Esophagus (tissue), 2 donors: Measurements from ENCODE around the gene TTC33. TPM values are rescaled to one million over a fixed set of nuclear protein-coding genes. Genes with fewer than 3 reads are reported as not detected.

Source experiments
- H3K27ac ChIP-seq, 2 donors: one replicate each; pipeline ENCODE4 v1.5.1; 2013; ENCODE audit warnings: low read depth in 2 of 2, mild to moderate bottlenecking in 2 of 2, inconsistent platforms in 1 of 2, low read length in 1 of 2, moderate library complexity in 1 of 2
- H3K27me3 ChIP-seq, 2 donors: one replicate each; pipeline ENCODE4 v1.6.1; 2013; ENCODE audit warnings: low read length in 2 of 2, control low read depth in 1 of 2, mild to moderate bottlenecking in 1 of 2; ENCODE audit not compliant: insufficient read depth in 2 of 2, control insufficient read depth in 1 of 2
- H3K36me3 ChIP-seq, 2 donors: one replicate each; pipeline ENCODE4 v1.6.1; 2013; ENCODE audit warnings: low read length in 1 of 2; ENCODE audit not compliant: control insufficient read depth in 2 of 2, insufficient read depth in 2 of 2
- H3K4me1 ChIP-seq, 2 donors: one replicate each; pipeline ENCODE4 v1.6.1; 2013; ENCODE audit warnings: low read length in 1 of 2; ENCODE audit not compliant: control insufficient read depth in 2 of 2, insufficient read depth in 2 of 2
- H3K4me3 ChIP-seq, 2 donors: one replicate each; pipeline ENCODE4 v1.5.1; 2013; ENCODE audit warnings: low read length in 2 of 2, mild to moderate bottlenecking in 2 of 2, low read depth in 1 of 2, moderate library complexity in 1 of 2
- H3K9me3 ChIP-seq, 2 donors: one replicate each; pipeline ENCODE4 v1.6.1; 2013; ENCODE audit warnings: mild to moderate bottlenecking in 2 of 2, low read depth in 1 of 2, low read length in 1 of 2, moderate library complexity in 1 of 2; ENCODE audit not compliant: control insufficient read depth in 2 of 2, insufficient read depth in 1 of 2
- WGBS, 2 donors: extraction: QIAGEN DNeasy Blood & Tissue Kit; methylation state at CpG; one replicate each; pipeline ENCODE4 v1.1.7; 2013; 5-methylcytosine and 5-hydroxymethylcytosine counted together
- polyA plus RNA-seq, 2 donors: library from polyadenylated mRNA; stranded (reverse); fragments of 200-250 nt; gene quantifications; one replicate each; pipeline ENCODE4 v1.2.3, GENCODE V29; 2013
- donor health status: healthy with polysubstance abuse.
- donor health status: Bipolar disorder and iron deficiency.

The TTC33 gene
- polyA plus RNA-seq, 2 donors, result 3.2 to 3.7 TPM

DNA sequence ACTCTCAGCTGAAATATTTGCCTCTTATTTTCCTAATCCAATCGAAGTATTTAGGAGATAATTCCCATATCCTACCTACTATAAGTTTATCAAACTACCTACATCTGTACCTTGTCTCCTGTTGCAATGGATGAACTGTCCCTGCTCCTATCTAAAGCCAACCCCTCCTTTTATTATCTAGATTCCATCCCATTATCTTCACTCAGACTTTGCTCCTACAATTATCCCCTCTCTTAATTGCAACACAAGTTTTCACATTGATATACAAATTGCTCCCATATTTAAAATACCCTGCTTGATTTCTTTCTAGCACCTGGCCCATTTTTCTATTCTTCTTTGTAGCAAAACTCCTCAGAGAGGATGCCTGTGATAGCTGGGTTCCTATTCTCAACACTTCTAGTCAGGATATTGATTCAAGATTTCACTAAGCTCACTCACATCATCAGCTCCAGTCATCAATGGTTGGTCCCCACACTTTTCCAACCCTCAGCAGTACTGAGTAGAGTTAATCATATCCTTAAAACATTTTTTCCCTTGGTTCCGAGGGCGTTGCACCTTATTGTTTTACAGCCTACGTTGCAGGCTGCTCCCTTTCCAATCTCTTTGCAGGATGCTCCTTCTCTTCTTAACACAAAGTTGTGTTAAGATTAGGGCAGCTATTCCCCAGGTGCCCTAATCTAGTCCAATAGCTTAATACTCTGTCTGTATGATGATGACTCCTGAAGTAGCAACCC, 253.9 kb downstream of the TTC33 start:
- H3K4me1 ChIP-seq, result no peaks in the 10 kb centered on the region
- no peaks in the 10 kb centered on the region for H3K9me3 ChIP-seq
- H3K36me3 ChIP-seq, result no peaks in the 10 kb centered on the region
- 74 to 88% methylated on average over 4 of the region's 4 CpGs for WGBS, 2 donors
- H3K4me3 ChIP-seq, result no peak overlapping the region
- H3K27me3 ChIP-seq, result no peaks in the 10 kb centered on the region
- H3K27ac ChIP-seq, result no peak overlapping the region

- 81 to 89% methylated on average over 3 of the region's 3 CpGs for WGBS, 2 donors
- no peak overlapping the region for H3K27ac ChIP-seq
- H3K4me3 ChIP-seq, result no peak overlapping the region
Observed at GRCh38 chr5:40499518-40500273, 256.1 kb downstream of the TTC33 start.

GRCh38 chr5:40499007-40499406, 256.8 kb downstream of the TTC33 start:
- Histone ChIP-seq H3K9me3 (no peaks in the 10 kb centered on the region), H3K27ac (no peak overlapping the region), H3K4me1 (no peaks in the 10 kb centered on the region), H3K36me3 (no peaks in the 10 kb centered on the region), H3K27me3 (no peaks in the 10 kb centered on the region), H3K4me3 (no peak overlapping the region)
- 80 to 81% methylated on average over 2 of the region's 2 CpGs for WGBS, 2 donors

More at GRCh38 chr5:40499518-40500273, 256.1 kb downstream of the TTC33 start:
- no peaks in the 10 kb centered on the region for H3K4me1 ChIP-seq
- no peaks in the 10 kb centered on the region for H3K27me3 ChIP-seq
- H3K9me3 ChIP-seq, result no peaks in the 10 kb centered on the region
- no peaks in the 10 kb centered on the region for H3K36me3 ChIP-seq

- WGBS, 2 donors, result 65 to 68% methylated on average over 1 of the region's 1 CpG
- Histone ChIP-seq H3K27me3 (no peaks in the 10 kb centered on the region), H3K4me3 (no peak overlapping the region), H3K27ac (no peak overlapping the region), H3K9me3 (no peaks in the 10 kb centered on the region), H3K4me1 (no peaks in the 10 kb centered on the region), H3K36me3 (no peaks in the 10 kb centered on the region)
Observed at GRCh38 chr5:40497573-40497972, 258.2 kb downstream of the TTC33 start.

DNA sequence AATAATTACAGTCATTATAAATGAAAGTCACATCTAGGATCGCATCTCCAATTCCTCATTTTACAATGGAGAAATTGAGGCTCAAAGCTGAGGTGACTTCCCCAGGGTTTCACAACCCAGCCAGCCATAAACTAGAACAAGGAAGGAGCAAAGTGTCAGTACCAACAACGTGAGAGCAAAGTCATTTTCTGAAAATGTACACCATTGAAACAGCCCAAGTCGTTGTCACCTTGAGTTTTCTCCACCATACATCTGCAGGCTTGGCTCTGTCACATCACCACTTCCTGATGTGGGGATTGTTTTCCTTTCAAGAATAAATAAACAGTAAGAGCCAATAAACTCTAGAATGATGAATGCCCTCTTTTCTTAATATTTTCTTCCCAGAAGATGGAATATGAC, 260.5 kb downstream of the TTC33 start:
- Histone ChIP-seq H3K27ac (no peak overlapping the region), H3K36me3 (no peaks in the 10 kb centered on the region), H3K9me3 (no peaks in the 10 kb centered on the region), H3K4me3 (no peak overlapping the region), H3K27me3 (no peaks in the 10 kb centered on the region), H3K4me1 (no peaks in the 10 kb centered on the region)
- 46 to 52% methylated on average over 3 of the region's 3 CpGs for WGBS, 2 donors

DNA sequence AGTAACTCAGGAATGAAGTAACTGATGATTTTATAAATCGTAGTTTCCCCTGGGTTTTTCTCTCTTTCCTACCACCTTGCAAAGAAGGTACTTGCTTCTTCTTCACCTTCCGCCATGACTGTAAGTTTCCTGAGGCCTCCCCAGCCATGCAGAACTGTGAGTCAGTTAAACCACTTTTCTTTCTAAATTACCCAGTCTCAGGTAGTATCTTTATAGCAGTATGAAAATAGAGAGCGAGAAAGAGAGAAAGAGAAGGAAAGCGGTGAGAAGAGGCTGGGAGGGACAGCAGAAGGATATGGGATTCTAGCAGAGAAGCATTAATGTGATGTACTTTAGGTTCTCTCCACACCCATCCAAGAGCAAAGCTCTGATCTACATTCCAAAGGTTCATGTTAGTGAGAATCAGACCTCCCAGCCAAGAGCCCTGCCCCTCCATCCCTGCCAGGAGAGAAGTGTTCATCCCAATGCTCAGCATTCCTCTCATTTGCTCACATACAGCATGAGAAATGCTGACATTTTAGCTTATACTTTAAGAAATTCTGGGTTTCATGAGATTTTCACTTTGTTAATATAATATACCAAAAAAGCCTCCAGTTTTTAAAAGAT, 261.0 kb downstream of the TTC33 start:
- Histone ChIP-seq H3K4me1 (no peaks in the 10 kb centered on the region), H3K27me3 (no peaks in the 10 kb centered on the region), H3K4me3 (no peak overlapping the region), H3K36me3 (no peaks in the 10 kb centered on the region), H3K27ac (no peak overlapping the region), H3K9me3 (no peaks in the 10 kb centered on the region)
- WGBS, 2 donors, result 84 to 96% methylated on average over 4 of the region's 4 CpGs

DNA sequence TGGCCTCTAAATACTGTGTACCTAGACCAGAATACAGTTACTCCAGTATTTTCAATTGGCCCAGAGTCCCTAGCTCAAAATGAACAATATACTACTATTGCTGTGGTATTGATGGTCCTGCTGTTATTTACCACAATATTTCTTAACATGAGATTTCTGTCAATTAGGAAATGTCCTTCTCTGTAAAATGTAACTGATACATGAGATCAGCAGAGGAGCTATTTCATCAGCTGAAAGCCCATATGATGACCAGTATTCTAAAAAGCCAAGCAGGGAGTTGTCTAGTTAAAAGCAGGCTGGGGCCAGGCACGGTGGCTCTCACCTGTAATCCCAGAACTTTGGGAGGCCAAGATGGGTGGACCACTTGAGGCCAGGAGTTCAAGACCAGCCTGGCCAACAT, 263.7 kb downstream of the TTC33 start:
- Histone ChIP-seq H3K9me3 (no peaks in the 10 kb centered on the region), H3K27ac (no peak overlapping the region), H3K27me3 (no peaks in the 10 kb centered on the region), H3K36me3 (no peaks in the 10 kb centered on the region), H3K4me3 (no peak overlapping the region), H3K4me1 (no peaks in the 10 kb centered on the region)
- WGBS, 2 donors, result 87 to 96% methylated on average over 1 of the region's 1 CpG

GRCh38 chr5:40491644-40492043, 264.1 kb downstream of the TTC33 start:
- H3K27me3 ChIP-seq, result no peaks in the 10 kb centered on the region
- no peak overlapping the region for H3K27ac ChIP-seq
- H3K36me3 ChIP-seq, result no peaks in the 10 kb centered on the region
- H3K4me1 ChIP-seq, result no peaks in the 10 kb centered on the region
- 82 to 83% methylated on average over 1 of the region's 1 CpG for WGBS, 2 donors
- no peaks in the 10 kb centered on the region for H3K9me3 ChIP-seq
- no peak overlapping the region for H3K4me3 ChIP-seq

DNA sequence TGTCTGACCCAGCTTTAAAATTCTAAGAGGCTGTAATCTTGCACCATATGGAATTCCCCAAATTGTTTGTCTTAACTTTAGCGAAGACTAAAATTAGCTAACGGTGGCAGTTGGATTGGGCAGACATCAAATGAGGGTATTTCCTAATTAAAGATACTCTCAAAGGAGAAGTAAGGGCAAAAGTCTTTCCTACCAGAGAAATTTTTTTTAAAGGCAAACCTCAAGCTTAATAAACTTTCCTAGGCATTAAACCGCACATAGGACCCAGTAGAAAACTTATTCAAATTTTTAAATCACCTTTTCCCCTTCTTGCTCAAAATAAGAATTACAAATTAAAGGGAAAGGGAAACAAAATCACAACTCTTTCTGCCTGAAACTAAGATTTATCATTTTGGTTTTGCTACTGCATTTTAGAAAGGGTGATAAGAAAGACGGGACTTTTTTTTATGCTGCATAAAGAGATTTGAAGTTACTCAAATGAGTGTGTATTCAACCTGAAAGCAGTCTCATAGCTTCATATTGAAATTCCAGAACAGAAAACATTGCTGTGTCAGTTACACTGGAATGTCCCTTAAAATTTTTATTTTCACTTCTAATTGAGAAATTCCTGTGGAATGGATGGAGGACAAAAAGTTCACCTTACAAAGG, 265.2 kb downstream of the TTC33 start:
- WGBS, 2 donors, result 57 to 61% methylated on average over 4 of the region's 4 CpGs
- H3K27me3 ChIP-seq, result no peaks in the 10 kb centered on the region
- no peak overlapping the region for H3K27ac ChIP-seq
- H3K4me1 ChIP-seq, result no peaks in the 10 kb centered on the region
- no peaks in the 10 kb centered on the region for H3K36me3 ChIP-seq
- no peak overlapping the region for H3K4me3 ChIP-seq
- no peaks in the 10 kb centered on the region for H3K9me3 ChIP-seq
